Progenitor cell of endocrine pancreas (in vitro differentiated cells): ENCODE measurements around the gene KCNK3. TPM values are rescaled to one million over a fixed set of nuclear protein-coding genes. Genes with fewer than 3 reads are reported as not detected.
A peak's percentile ranks its signal among the peaks of the same experiment; 100 is the strongest.

Experiments used
- DNase-seq: peaks from one replicate; pipeline ENCODE4 v3.0.0; 2021; ENCODE audit warnings: low spot score; ENCODE audit not compliant: unreplicated experiment
- H3K27ac Mint-ChIP-seq: 2 replicates; pipeline ENCODE4 v1.8.0; 2021; ENCODE audit warnings: mild to moderate bottlenecking, moderate library complexity, mixed read lengths
- H3K27me3 Mint-ChIP-seq: 2 replicates; pipeline ENCODE4 v1.8.0; 2021; ENCODE audit warnings: mixed read lengths
- H3K36me3 Mint-ChIP-seq: 2 replicates; pipeline ENCODE4 v1.8.0; 2022; ENCODE audit warnings: mixed read lengths; ENCODE audit not compliant: insufficient read depth
- H3K4me1 Mint-ChIP-seq: 2 replicates; pipeline ENCODE4 v1.8.0; 2021; ENCODE audit warnings: low read depth, mixed read lengths
- H3K4me3 Mint-ChIP-seq: 2 replicates; pipeline ENCODE4 v1.8.0; 2021; ENCODE audit warnings: low read depth, mild to moderate bottlenecking, moderate library complexity, mixed read lengths
- H3K9me3 Mint-ChIP-seq: 2 replicates; pipeline ENCODE4 v1.8.0; 2021; ENCODE audit warnings: low read depth, mixed read lengths
- CTCF ChIP-seq: fragments of 200-600 bp; sonication (generic); IDR thresholded peaks from one replicate; pipeline ENCODE4 v1.5.0; 2021; ENCODE audit warnings: antibody characterized with exemption, mild to moderate bottlenecking; ENCODE audit not compliant: unreplicated experiment
- total RNA-seq: library from RNA; stranded (reverse); gene quantifications from 2 replicates; pipeline ENCODE4 v1.2.1, GENCODE V29; 2021

Gene KCNK3
- total RNA-seq, 1 donor from 2014 or later, result 1.5 TPM

DNA sequence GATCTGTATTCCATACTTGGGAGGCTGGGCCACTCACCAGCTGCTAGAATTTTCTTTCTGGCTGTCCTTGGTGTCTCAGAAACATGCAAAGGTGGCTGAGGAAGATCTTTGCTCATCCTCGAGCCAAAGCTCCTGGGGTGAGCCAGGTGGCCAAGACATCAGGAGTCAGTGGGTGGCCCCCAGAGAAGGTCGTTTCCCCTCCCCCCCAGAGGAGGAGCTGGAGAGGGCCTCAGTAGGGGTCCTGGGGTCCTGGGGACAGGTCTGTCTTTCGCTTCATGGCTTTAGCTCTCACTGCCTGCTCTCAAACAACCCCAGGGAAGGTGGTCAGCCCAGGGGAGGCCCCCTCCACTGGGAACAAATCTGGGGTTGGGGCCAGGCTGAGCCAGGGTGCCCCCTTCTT, 13.6 kb downstream of the KCNK3 start:
- Mint-ChIP-seq H3K36me3 (no peaks in the 10 kb centered on the region), H3K27me3 (peaks cover 31% of the 10 kb centered on the region), H3K4me1 (peaks cover 15% of the 10 kb centered on the region), H3K9me3 (no peaks in the 10 kb centered on the region), H3K27ac (no peak overlapping the region), H3K4me3 (no peak overlapping the region)
- no peak for DNase-seq
- no peak for TF ChIP-seq CTCF

DNA sequence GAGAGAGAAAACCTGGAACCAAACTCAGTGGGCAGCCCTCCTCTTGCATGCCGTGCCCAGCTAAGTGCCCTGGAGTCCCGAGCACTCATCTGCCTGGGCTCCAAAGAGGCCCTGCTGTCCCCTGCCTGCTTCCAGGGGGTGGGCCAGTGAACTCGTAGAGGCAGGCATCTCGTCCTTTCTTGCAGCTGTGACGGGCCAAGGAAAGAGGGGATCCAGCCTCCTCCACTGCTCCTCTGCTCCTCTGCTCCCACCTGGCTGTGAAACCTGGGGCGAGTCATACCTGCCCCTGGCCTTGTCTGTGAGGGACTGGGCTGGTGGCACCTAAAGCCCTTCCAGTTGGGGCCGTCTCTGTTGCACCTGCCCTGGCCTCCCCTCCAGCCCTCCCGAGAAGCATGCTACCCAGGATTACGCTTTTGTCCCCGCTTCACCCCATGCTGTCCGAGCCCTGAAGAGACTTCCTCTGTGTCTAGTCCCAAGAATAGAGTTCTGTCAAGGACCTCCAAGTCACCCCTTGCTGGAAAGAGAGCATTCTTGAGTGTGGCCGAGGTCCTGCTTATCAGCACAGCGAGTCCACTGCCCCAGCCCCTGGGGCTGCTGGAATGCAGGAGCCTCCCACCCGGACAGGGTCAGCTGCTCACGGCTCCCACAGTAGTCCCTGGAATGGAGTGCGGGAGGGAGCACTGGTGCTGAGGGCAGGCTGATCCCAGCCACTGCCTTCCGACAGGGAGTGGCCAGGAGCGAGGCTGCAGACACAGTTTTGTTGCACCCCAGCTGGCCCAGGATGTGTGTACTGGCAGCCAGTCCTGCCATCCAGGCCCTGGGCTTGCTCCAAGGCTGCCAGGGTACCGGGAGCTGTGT, 14.3 kb downstream of the KCNK3 start:
- Mint-ChIP-seq H3K27ac (peak overlapping the region; percentile 57), H3K4me3 (peak overlapping the region; percentile 27), H3K27me3 (peaks cover 32% of the 10 kb centered on the region), H3K4me1 (peaks cover 15% of the 10 kb centered on the region), H3K36me3 (no peaks in the 10 kb centered on the region), H3K9me3 (no peaks in the 10 kb centered on the region)
- no peak for TF ChIP-seq CTCF
- peak; percentile 33 for DNase-seq

GRCh38 chr2:26707747-26708146, 15.2 kb downstream of the KCNK3 start:
- peaks cover 33% of the 10 kb centered on the region for H3K27me3 Mint-ChIP-seq
- no peaks in the 10 kb centered on the region for H3K36me3 Mint-ChIP-seq
- DNase-seq, result no peak
- no peaks in the 10 kb centered on the region for H3K9me3 Mint-ChIP-seq
- no peak for TF ChIP-seq CTCF
- no peak overlapping the region for H3K4me3 Mint-ChIP-seq
- no peak overlapping the region for H3K27ac Mint-ChIP-seq
- H3K4me1 Mint-ChIP-seq, result peaks cover 15% of the 10 kb centered on the region

GRCh38 chr2:26708457-26708856, 15.9 kb downstream of the KCNK3 start:
- H3K9me3 Mint-ChIP-seq, result no peaks in the 10 kb centered on the region
- H3K27me3 Mint-ChIP-seq, result peaks cover 34% of the 10 kb centered on the region
- no peak for DNase-seq
- no peaks in the 10 kb centered on the region for H3K36me3 Mint-ChIP-seq
- no peak for TF ChIP-seq CTCF
- peaks cover 15% of the 10 kb centered on the region for H3K4me1 Mint-ChIP-seq
- H3K4me3 Mint-ChIP-seq, result no peak overlapping the region
- H3K27ac Mint-ChIP-seq, result no peak overlapping the region

DNA sequence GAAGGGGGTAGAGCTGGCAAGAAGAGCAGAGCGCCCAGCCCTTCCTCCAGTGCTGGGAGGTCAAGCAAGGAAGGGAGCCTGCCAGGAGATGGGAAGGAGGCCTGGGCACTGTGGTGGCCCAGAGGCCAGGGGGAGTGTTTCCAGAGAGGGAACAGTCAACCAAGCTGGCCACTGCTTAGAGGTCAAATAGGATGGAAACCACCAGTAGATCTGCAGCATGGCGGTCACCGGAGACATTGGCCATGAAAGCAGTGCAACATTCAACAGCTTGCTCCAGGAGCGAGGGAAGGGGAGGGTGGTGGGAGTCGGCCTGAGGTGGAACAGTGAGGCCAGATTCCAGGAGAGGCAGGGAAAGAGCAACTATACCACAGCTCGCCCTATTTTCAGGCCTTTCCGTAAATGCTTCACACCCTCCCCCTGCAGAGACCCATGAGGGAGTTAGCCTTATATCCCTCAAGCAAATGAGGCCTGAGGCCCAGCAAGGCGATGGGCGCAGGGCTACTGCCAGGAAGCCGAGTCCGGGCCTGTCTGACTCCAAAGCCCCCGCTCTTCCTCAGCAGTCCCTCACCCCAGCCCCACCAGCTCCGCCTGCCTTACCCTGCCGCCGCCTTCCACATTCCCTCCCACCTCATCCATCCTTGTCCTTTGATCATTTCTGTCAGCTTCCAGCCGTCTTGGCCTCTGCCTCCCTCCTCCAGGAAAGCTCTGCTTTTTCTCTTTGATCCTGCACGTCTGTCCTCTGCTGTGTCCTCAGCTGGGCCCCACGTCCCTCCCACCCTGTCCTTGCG, 17.0 kb downstream of the KCNK3 start:
- DNase-seq, result no peak
- Mint-ChIP-seq H3K4me1 (peaks cover 15% of the 10 kb centered on the region), H3K9me3 (no peaks in the 10 kb centered on the region), H3K4me3 (no peak overlapping the region), H3K36me3 (no peaks in the 10 kb centered on the region), H3K27ac (no peak overlapping the region), H3K27me3 (peaks cover 31% of the 10 kb centered on the region)
- no peak for TF ChIP-seq CTCF
